GM12878 (cell line): ENCODE results near the gene SPSB3.

Source experiments
- BACH1 ChIP-seq: fragments of 450-650 bp; IDR thresholded peaks from 2 replicates; pipeline ENCODE4 v1.6.1; 2017; ENCODE audit warnings: mild to moderate bottlenecking, borderline replicate concordance
- CBX3 ChIP-seq: fragments of 200-600 bp; sonication (generic); IDR thresholded peaks from 2 replicates; pipeline ENCODE4 v1.6.1; 2016; ENCODE audit warnings: low read depth, borderline replicate concordance
- CREM ChIP-seq: IDR thresholded peaks from 2 replicates; pipeline ENCODE4 v1.6.1; 2014; ENCODE audit warnings: antibody characterized with exemption, low read depth
- EZH2 ChIP-seq: IDR thresholded peaks from 2 replicates; pipeline ENCODE4 v1.6.1; 2012; ENCODE audit warnings: low read depth, mild to moderate bottlenecking, control low read depth, inconsistent platforms, low read length, borderline replicate concordance; ENCODE audit not compliant: control insufficient read depth
- NR2C2 ChIP-seq: IDR thresholded peaks from 2 replicates; pipeline ENCODE4 v1.6.1; 2011; ENCODE audit warnings: borderline replicate concordance, low read depth; ENCODE audit not compliant: control insufficient read depth, insufficient read length
- POLR2A ChIP-seq: IDR thresholded peaks from 2 replicates; pipeline ENCODE4 v1.6.1; 2011; ENCODE audit warnings: low read depth, mild to moderate bottlenecking, low read length
- SMARCA5 ChIP-seq: fragments of 450-650 bp; IDR thresholded peaks from 2 replicates; pipeline ENCODE4 v1.6.1; 2017; ENCODE audit warnings: mild to moderate bottlenecking
- SUZ12 ChIP-seq: fragments of 200-600 bp; sonication (generic); IDR thresholded peaks from one replicate; pipeline ENCODE4 v1.6.1; 2018; ENCODE audit warnings: antibody characterized with exemption, mild to moderate bottlenecking; ENCODE audit not compliant: unreplicated experiment
- YBX1 ChIP-seq: fragments of 450-650 bp; IDR thresholded peaks from 2 replicates; pipeline ENCODE4 v1.6.1; 2016; ENCODE audit warnings: antibody characterized with exemption
- TF ChIP-seq, protein P1 (sequence below): fragments of 450-650 bp; IDR thresholded peaks from 2 replicates; pipeline ENCODE4 v1.6.1; 2017; ENCODE audit warnings: mild to moderate bottlenecking, moderate library complexity
- TF ChIP-seq, protein P2 (sequence below), 3 experiments: IDR thresholded peaks in 2 of 3; conservative IDR thresholded peaks in 1 of 3; 2 replicates each; pipeline ENCODE4 v1.5.1; 2011; ENCODE audit warnings: low read depth in 3 of 3, low read length in 3 of 3, mild to moderate bottlenecking in 3 of 3, control low read depth in 2 of 3, moderate library complexity in 2 of 3, inconsistent platforms in 1 of 3, mixed read lengths in 1 of 3; ENCODE audit not compliant: control insufficient read depth in 2 of 3, insufficient read depth in 1 of 3; ENCODE audit errors: extremely low read depth in 1 of 3

DNA sequence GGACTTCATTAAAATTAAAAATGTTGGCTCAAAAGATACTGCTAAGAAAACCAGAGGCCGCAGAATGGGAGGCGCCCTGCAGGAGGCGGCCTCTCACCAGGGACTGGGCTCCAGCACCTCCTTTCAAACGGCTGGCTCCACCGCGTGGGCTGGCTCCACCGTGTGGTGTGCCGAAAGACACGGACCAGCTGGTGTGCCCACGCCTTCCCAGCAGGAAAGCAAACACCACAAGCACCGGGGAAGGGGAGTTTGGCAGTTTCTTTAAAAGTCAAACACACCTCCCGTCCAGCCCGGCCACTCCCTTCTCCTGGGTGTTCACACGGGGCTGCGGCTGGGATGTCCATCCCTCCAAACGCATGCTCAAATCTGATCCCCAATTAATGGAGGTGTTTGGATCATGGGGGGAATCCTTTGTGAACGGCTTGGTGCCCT is 30.4 kb upstream of the SPSB3 start:
- TF ChIP-seq SUZ12 (no peak), POLR2A (no peak), BACH1 (no peak), YBX1 (no peak), NR2C2 (no peak), CBX3 (no peak), CREM (no peak), EZH2 (no peak), SMARCA5 (no peak)
- TF ChIP-seq, protein P1, sequence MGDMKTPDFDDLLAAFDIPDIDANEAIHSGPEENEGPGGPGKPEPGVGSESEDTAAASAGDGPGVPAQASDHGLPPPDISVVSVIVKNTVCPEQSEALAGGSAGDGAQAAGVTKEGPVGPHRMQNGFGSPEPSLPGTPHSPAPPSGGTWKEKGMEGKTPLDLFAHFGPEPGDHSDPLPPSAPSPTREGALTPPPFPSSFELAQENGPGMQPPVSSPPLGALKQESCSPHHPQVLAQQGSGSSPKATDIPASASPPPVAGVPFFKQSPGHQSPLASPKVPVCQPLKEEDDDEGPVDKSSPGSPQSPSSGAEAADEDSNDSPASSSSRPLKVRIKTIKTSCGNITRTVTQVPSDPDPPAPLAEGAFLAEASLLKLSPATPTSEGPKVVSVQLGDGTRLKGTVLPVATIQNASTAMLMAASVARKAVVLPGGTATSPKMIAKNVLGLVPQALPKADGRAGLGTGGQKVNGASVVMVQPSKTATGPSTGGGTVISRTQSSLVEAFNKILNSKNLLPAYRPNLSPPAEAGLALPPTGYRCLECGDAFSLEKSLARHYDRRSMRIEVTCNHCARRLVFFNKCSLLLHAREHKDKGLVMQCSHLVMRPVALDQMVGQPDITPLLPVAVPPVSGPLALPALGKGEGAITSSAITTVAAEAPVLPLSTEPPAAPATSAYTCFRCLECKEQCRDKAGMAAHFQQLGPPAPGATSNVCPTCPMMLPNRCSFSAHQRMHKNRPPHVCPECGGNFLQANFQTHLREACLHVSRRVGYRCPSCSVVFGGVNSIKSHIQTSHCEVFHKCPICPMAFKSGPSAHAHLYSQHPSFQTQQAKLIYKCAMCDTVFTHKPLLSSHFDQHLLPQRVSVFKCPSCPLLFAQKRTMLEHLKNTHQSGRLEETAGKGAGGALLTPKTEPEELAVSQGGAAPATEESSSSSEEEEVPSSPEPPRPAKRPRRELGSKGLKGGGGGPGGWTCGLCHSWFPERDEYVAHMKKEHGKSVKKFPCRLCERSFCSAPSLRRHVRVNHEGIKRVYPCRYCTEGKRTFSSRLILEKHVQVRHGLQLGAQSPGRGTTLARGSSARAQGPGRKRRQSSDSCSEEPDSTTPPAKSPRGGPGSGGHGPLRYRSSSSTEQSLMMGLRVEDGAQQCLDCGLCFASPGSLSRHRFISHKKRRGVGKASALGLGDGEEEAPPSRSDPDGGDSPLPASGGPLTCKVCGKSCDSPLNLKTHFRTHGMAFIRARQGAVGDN, result no peak
- TF ChIP-seq, protein P2, sequence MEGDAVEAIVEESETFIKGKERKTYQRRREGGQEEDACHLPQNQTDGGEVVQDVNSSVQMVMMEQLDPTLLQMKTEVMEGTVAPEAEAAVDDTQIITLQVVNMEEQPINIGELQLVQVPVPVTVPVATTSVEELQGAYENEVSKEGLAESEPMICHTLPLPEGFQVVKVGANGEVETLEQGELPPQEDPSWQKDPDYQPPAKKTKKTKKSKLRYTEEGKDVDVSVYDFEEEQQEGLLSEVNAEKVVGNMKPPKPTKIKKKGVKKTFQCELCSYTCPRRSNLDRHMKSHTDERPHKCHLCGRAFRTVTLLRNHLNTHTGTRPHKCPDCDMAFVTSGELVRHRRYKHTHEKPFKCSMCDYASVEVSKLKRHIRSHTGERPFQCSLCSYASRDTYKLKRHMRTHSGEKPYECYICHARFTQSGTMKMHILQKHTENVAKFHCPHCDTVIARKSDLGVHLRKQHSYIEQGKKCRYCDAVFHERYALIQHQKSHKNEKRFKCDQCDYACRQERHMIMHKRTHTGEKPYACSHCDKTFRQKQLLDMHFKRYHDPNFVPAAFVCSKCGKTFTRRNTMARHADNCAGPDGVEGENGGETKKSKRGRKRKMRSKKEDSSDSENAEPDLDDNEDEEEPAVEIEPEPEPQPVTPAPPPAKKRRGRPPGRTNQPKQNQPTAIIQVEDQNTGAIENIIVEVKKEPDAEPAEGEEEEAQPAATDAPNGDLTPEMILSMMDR (IDR thresholded peaks at IDR 0.05 in 2 of 3, conservative IDR thresholded peaks at IDR 0.05 in 1 of 3; ENCODE audit: control insufficient read depth in 2 of 3, extremely low read depth in 1 of 3, insufficient read depth in 1 of 3, low read depth in 3 of 3, low read length in 3 of 3), result peak; percentile 17 to 34 (median 33); a peak in 4 of 6 replicates
